NCI-H2196 (cell line): ENCODE results near the gene NEK2.
"Not testable (repeated sequence)": the region's sequence is repeated elsewhere in the genome, so short reads cannot be mapped to it uniquely, and the experiment has no call there.

Source experiments
- DNase-seq: peaks from one replicate; lab custom pipeline; 2025; ENCODE audit not compliant: unreplicated experiment; lab: John Stamatoyannopoulos, UW

The NEK2 gene

DNA sequence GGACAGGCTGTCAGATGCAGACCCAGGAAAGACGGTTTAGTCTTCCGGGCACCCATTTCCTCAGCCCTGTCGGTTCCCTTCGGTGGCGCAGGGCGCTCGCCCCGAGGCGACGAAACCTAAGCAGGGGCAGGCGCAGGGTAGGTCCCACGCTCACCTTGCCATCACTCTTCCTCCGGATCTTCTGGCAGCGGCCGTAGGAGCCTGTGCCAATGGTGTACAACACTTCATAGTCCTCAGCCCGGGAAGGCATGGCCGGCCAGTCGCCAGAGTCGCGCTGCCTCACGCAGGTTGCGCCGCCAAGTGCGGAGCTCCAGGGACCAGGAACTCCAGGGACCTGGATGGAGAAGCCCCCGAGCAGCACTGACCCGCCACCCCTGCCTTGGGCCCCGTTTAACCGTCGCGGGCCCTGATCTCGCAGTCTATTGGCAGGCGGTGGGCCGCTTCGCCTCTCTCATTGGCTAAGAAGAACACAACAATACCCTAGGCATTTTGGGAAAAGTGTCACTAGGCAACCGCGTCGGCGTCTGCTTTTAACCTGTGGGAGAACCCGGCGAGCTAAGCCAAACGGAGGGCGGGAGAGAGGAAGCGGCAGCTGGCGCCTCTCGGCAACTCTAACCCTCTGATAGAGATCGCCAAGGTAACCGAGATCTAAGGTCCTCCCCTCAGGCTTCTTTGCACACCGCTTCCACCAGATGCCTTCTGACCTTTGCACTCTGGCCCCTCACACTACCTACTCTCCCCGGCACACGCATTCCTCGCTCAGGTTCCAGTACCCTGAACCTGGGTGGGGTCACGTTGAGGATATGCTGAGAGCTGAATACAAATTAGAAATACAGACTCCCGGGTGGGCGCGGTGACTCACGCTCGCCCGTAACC, at the start of gene NEK2:
Gene NEK2, minus strand, starts transcription at position 392 of the 876 bp plus-strand sequence. Its CDS starts 142 bp downstream, at position 250.
- DNase-seq: peak; percentile 98

- no peak for DNase-seq
Observed at GRCh38 chr1:211724687-211725196, 49.3 kb upstream of the NEK2 start.

GRCh38 chr1:211723273-211723672, 47.9 kb upstream of the NEK2 start:
- no peak for DNase-seq

DNA sequence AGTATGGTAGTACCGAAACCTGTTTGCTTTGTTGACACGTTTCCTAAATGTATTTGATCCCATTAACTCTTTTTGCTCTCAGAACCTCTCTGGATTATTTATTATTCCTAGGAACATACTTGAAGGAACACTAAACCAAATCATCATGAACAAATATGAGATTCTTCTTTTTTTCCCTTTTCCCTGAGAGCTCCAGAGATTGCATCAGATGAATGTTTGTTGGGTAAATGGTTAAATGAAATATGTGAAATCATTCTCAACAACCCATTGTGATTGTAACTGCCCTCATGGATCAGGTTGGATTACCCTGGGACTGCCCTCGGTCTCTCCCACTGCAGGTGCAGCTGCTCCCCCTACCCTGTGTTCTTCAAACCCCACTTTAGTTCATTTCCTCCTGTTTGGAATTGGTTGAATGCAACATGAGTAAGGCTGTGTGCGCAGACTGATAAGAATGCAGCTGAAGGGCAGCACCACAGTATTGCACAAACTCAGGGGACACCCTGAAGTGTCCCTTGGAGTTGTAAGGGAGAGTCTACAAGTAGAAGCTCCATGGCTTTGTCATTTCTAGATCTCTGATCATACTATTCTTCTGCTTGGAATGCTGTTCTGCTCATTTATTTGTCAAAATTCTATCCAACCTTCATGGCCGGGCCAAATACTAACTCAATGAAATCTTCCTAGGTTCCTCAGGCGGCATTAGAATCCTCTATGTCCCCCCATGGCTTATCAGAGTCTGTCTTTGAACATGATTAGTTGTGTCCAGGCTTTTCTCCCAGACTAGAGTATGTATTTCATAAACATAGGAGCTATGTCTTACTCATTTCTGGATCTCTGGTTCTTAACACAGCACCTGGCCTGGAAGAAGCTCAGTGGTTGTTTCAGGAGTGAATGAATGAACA, 47.1 kb upstream of the NEK2 start:
- DNase-seq: no peak

- DNase-seq: not testable (repeated sequence)
Observed at GRCh38 chr1:211716555-211716954, 41.1 kb upstream of the NEK2 start.

- DNase-seq: no peak
Observed at GRCh38 chr1:211715971-211716370, 40.5 kb upstream of the NEK2 start.

DNA sequence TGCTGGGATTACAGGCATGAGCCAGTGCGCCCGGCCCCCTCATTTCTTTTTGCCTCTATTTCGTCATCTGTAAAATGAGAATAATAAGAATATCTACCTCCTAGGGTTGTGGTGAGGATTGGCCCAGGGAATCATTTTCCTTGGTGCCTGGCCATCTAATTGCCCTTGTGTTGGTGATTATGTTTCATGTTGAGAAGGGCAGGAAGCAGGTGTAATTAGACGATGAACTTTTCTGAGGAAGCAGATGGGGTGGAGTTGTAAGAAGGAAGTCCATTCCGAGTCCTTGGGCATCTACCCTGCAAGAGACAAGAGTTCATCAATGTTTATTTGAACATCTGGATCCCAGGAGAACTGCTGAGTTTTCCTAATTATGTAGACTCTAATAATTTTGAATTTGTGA, 38.7 kb upstream of the NEK2 start:
- peak; percentile 33 for DNase-seq

GRCh38 chr1:211713231-211713630, 37.8 kb upstream of the NEK2 start:
- no peak for DNase-seq

DNA sequence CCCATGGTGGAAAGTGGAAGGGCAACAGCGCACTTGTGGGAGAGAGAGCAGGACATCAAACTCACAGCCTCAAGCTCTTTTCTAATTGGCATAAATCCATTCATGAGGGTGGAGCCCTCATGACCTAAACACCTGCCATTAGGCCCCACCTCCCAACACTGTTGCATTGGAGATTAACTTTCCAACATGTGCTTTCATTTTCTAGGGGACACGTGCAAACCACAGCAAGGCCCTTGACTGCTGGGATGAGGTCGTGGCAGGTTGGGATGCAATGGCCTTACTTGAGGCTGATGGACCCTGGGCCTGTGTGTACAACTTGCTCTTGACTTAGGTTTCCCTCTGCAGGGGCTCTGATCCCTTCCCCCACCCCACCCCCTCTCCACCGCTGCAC, 35.9 kb upstream of the NEK2 start:
- DNase-seq: peak; percentile 83

DNA sequence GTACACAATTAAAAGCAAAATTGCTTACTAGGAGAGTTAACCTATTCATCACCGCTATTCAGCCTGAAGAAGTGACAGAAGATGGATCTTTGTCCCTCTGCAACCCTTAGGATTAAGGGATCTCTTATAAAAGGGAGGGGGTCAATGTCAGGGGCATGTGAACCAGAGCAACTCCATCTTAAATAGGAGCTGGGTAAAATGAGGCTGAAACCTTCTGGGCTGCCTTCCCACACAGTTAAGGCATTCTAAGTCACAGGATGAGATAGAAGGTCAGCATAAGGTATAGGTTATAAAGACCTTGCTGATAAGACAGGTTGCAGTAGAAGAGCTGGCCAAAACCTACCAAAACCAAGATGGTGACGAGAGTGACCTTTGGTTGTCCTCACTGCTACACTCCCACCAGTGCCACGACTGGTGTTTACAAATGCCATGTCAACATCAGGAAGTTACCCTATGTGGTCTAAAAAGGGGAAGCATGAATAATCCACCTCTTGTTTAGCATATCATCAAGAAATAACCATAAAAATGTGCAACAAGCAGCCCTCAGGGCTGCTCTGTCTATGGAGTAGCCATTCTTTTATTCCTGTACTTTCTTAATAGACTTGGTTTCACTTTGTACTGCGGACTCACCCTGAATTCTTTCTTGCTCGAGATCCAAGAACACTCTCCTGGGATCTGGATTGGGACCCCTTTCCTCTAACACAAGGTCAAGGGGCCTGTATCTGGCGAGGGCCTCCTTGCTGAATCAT, 35.3 kb upstream of the NEK2 start:
- DNase-seq: no peak

DNA sequence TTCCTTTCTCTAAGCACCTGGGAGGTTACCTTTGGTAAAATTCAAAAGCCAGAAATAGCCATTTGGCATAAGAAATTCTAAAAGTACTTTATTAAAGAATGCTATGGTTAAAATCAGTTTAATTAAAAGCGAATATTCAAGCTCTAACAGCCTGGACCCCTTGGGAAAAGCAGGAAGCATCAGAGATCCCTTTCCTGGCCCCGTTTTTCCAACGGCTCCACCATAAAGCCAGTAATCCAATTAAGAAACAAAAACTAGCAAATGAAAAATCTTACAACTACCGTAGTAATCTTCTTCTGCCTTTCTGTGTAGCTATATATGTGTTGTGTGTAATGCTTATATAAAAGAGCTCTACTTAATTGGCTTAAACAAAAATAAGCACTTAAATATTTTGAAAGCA, 33.5 kb upstream of the NEK2 start:
- no peak for DNase-seq

DNA sequence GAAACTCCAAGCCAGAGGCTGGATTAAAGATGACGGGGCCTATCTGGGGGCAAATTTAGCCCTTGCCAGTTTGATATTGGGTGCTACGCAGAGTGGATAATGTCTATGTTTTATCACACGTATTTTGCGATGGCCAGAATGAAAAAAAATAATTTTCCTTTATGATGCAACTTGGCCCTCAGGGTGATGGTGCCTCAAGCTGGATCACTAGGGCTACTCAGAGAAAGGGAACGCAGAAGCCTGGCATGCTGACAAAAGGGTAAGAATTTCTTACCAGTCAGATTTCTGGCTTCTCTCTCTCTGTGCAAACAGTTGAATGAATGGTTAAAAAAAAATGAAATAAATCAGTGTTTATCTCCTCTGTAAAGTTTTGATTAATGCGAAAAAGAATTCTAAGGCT, 32.6 kb upstream of the NEK2 start:
- no peak for DNase-seq

DNA sequence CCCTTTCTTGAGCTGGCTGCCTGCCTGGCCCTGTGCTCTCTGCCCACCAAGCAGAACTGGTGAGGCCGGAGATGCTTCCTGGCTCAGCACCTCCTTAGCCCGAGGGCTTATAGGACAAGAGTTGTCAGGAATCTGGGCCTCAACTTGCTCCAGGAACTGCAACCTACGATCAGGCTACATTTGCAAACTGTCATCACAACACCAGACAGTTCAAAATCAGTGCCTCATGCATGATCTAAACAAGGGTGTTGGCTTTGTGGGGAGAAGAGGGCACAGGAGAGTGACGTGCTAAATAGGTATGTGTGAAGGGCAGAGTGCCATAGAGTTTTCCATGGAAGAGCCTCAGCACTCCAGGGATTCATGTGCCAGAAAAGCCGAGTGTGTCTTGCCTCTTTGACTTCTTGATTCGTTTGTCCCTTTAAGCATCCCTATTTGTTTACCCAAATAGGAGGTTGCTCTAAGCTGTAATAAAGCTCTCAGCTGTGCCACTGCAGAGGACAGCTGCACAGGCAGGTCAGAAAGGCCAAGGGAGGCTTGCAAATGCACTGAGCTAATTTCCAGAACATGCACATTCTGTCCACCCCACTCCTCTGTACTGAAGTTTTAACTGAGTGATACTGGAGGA, 30.2 kb upstream of the NEK2 start:
- DNase-seq: no peak

DNA sequence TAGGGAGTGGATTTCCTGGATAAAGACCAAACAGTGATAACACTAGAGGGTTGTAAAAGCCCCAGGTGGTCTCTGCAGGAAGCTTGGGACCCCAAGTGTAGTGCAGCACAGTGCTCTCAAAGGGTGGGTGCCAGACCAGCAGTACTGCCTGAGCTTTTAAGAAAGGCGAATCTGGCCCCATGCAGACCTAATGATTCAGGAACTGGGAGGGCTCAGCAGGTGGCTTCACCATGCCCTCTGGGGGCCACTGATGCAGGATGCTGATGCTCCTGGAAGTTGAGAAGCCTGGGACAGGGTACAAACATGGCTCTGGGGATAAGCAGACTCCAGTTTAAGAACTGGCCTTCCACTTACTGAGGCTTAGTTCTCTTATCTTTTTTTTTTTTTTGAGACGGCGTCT, 29.1 kb upstream of the NEK2 start:
- DNase-seq: no peak

DNA sequence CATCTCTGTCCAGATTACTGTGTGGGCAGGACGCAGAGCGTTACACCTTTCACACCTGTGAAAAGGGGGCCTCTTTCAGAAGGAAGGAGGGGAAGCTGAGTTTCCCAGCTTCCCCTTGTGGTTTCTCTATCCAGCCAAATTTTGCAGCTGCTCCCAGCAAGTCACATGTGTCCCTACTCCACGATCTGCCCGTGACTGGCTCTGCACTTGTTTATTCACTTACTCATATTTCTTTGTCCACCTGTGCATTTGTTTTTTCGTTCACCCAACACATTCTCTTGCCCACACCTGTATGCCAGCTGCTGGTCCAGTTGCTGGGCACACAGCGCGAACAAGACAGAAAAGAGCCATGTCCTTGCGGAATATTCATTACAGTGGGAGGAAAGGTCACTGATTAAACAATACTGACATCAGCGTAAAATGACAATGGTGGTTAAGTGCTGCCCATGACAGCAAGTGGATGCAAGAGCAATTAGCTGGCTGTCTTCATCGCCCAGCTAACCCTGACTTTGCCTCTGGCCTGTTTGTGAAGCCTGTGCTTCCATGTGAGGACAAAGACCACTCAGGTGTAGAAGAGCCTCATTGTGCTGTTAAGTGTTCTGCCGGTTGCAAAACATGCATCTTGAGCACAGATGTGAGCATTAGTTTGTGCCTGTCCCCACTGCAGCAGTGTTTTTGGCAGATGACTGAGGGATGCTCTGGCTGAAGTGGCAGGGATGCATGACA, 28.6 kb upstream of the NEK2 start:
- peak; percentile 89 for DNase-seq

- DNase-seq: no peak
Observed at GRCh38 chr1:211701733-211702132, 26.3 kb upstream of the NEK2 start.

DNA sequence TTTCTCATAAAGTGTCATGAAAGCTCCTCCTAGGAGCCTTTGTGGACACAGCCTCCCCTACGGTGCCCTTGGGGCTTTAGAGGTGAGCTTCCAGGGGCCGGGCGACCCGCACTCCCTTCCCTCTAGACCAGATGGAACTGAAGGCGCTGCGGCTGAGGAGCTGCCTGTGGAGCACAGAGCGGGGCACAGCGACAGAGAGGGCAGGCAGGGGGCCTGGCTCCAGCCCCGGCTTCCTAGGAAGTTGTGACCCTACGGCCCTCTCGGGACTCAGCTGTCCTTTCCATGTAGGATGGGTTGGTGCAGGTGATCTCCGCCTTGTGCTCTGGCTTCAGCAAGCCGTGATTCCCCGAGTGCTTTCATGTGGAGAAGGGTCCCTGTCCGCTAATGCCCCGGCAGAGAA, 23.6 kb upstream of the NEK2 start:
- DNase-seq: no peak

DNA sequence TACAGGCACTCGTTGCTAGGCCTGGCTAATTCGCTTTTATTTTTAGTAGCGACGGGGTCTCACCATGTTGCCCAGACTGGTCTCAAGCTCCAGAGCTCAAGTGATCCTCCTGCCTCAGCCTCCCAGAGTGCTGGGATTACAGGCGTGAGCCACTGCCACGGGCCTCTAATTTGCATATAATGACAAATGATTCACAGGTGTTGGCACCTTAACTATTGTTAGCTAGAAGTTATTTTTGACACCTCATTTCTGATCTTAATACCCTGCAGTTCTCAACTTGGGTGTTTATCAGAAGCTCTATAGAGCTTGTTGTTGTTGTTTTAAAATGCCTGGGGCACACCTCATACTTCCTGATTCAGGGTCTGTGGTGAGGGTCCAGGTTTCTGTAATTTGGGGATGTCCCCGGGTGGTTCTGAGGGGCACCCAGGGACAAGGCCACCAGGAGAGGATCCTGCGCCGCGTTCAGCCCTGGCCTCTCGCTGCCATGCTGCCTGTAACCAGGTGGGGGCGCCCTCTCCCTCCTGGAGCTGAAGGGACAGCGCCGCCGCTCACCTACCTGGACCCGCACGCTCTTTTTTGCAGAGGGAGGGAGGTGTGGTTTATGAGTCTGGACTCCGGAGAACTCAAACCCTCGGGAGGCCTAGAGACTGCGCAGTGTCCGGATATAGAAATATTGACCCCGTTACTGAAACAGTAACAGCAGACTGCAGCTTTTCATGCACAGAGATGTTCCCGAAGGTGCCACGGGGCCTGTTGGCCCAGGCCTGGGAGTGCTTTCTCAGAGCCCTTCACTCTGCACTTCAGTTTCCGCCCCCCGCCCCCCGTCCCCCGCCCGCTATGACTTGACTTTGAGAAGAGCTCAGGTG, 23.0 kb upstream of the NEK2 start:
- DNase-seq: peak; percentile 65

- DNase-seq: no peak
Observed at GRCh38 chr1:211697356-211697755, 21.9 kb upstream of the NEK2 start.
